ENCODE results near the gene CHRNA3. TPM values are rescaled to one million over a fixed set of nuclear protein-coding genes. Genes with fewer than 3 reads are reported as not detected.

The CHRNA3 gene
- total RNA-seq, 4 donors from 2014 or later = 0.27 to 0.93 TPM; not detected in 2

DNA sequence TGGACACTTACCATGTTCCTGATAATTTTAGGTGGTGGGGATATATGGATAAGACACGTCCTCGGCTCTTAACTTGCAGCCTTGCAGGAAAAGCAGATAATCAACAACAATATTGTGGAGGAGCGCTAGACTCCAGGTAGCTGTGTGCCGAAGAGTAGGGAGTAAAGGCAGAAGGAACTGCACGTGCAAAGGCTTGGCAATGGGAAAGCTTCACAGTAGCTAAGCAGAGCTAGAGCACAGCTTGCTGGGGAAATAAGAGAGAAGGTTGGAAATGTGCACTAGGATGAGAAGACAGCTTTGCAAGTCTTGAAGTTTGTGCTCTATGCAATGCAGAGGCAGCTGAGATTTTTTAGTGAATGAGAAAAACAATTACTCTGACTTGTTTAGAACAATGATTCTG lies 68.2 kb downstream of the CHRNA3 start:
- Histone ChIP-seq H3K36me3 (peaks cover 17 to 27% of the 10 kb centered on the region in 2 donors), H3K27ac (no peak overlapping the region), H3K4me3 (replicated peaks in 1 of 3) (no peak overlapping the region), H3K9me3 (no peaks in the 10 kb centered on the region), H3K4me1 (no peaks in the 10 kb centered on the region), H3K27me3 (no peaks in the 10 kb centered on the region)
- no peak for DNase-seq
- TF ChIP-seq, protein P1, sequence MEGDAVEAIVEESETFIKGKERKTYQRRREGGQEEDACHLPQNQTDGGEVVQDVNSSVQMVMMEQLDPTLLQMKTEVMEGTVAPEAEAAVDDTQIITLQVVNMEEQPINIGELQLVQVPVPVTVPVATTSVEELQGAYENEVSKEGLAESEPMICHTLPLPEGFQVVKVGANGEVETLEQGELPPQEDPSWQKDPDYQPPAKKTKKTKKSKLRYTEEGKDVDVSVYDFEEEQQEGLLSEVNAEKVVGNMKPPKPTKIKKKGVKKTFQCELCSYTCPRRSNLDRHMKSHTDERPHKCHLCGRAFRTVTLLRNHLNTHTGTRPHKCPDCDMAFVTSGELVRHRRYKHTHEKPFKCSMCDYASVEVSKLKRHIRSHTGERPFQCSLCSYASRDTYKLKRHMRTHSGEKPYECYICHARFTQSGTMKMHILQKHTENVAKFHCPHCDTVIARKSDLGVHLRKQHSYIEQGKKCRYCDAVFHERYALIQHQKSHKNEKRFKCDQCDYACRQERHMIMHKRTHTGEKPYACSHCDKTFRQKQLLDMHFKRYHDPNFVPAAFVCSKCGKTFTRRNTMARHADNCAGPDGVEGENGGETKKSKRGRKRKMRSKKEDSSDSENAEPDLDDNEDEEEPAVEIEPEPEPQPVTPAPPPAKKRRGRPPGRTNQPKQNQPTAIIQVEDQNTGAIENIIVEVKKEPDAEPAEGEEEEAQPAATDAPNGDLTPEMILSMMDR (IDR thresholded peaks at IDR 0.05) = no peak
- no peak for TF ChIP-seq POLR2A (IDR thresholded peaks at IDR 0.05)
- 65 to 76% methylated on average over 5 of the region's 5 CpGs for WGBS, 2 donors
- intact Hi-C loops (cut with DNase I) = no loop called here

DNA sequence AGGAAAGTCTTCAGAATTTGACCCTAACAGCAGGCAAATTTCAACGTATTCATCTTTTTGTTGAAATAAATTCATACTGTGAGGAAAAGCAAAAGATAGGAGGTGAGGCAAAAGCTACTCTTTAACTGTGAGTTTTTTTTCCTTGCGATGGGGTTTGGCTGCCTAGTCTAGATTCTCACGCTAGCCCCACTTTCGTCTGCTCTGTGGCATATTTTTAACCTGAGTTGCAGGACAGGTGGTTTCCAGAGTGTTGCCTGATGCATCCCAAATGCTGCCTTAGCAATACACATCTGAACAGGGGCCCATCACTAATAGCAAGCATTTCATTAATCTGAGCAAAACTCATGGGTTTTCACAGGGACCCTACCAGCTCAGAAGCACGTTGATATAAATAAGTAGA lies 68.9 kb downstream of the CHRNA3 start:
- H3K4me1 ChIP-seq = no peaks in the 10 kb centered on the region
- no peak for TF ChIP-seq POLR2A (IDR thresholded peaks at IDR 0.05)
- TF ChIP-seq, protein P1 (IDR thresholded peaks at IDR 0.05) = no peak
- H3K4me3 ChIP-seq (replicated peaks in 1 of 3) = no peak overlapping the region
- no peak for DNase-seq
- peaks cover 24 to 34% of the 10 kb centered on the region in 2 donors for H3K36me3 ChIP-seq
- no peaks in the 10 kb centered on the region for H3K27me3 ChIP-seq
- H3K27ac ChIP-seq = no peak overlapping the region
- H3K9me3 ChIP-seq = no peaks in the 10 kb centered on the region
- intact Hi-C loops (cut with DNase I) = no loop called here
- 86 to 90% methylated on average over 5 of the region's 5 CpGs for WGBS, 2 donors

DNA sequence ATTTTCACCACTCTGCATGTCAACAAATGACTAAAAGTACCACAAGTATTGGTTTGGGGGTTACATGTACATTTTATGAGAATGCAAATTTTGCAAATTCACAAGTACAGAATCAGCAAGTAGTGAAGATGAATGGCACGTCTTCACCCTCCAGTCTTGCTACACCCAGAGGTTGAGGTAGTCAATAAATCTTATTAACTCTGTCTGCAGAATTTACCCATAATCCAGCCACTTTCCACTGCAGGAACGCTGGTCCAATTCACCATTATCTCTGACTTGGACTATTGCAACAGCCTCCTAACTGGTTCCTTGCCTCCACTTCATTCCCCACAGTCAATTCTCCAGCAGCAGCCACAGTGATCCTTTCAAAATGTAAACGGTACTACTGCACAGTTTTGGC lies 70.0 kb downstream of the CHRNA3 start:
- Histone ChIP-seq H3K9me3 (no peaks in the 10 kb centered on the region), H3K4me1 (no peaks in the 10 kb centered on the region), H3K27me3 (no peaks in the 10 kb centered on the region), H3K4me3 (replicated peaks in 1 of 3) (no peak overlapping the region), H3K27ac (no peak overlapping the region), H3K36me3 (peaks cover 34 to 44% of the 10 kb centered on the region in 2 donors)
- WGBS, 2 donors = 80 to 87% methylated on average over 3 of the region's 3 CpGs
- intact Hi-C loops (cut with DNase I) = no loop called here
- TF ChIP-seq, protein P1 (IDR thresholded peaks at IDR 0.05) = no peak
- no peak for TF ChIP-seq POLR2A (IDR thresholded peaks at IDR 0.05)
- no peak for DNase-seq

DNA sequence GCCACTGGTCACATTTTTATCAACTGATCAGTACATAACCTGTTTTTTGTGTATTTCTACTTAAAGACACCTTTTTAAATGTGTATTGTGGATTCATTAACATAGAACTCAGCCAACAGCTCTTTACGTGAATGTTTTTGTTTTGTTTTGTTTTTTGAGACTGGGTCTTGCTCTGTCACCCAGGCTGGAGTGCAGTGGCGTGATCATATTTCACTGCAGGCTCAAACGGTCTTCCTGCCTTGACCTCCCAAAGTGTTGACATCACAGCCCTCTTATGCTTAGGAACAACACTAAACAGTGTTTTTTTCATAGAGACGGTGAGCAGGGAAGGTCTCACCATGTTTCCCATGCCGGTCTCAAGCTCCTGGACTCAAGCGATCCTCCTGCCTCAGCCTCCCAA lies 70.6 kb downstream of the CHRNA3 start:
- no peaks in the 10 kb centered on the region for H3K27me3 ChIP-seq
- H3K4me3 ChIP-seq (replicated peaks in 1 of 3) = no peak overlapping the region
- no peak for TF ChIP-seq POLR2A (IDR thresholded peaks at IDR 0.05)
- TF ChIP-seq, protein P1 (IDR thresholded peaks at IDR 0.05) = no peak
- no peaks in the 10 kb centered on the region for H3K4me1 ChIP-seq
- intact Hi-C loops (cut with DNase I) = no loop called here
- DNase-seq = no peak
- no peaks in the 10 kb centered on the region for H3K9me3 ChIP-seq
- peaks cover 40 to 51% of the 10 kb centered on the region in 2 donors for H3K36me3 ChIP-seq
- no peak overlapping the region for H3K27ac ChIP-seq
- WGBS, 2 donors = 81 to 85% methylated on average over 6 of the region's 6 CpGs

Small RNAs within 50 kb of the gene (small RNA-seq; reads per million reads assigned to genes)
- gene AC067863.2 = not detected

Other genes with a start within 250 kb of the CHRNA3 start
- 10 to 100 TPM; 40.7 to 71.5 (median 51.0) TPM for gene IREB2, start 182.8 kb downstream of the CHRNA3 start, total RNA-seq
- 10 to 100 TPM in 1 of 4 donors, 1 to 10 TPM in 3; 7.0 to 15.0 (median 9.1) TPM for gene HYKK, start 113.4 kb downstream of the CHRNA3 start, total RNA-seq
- gene PSMA4, start 80.6 kb downstream of the CHRNA3 start, total RNA-seq = 100 to 1,000 TPM; 123 to 185 (median 149) TPM
- under 1 TPM in 1 of 4 donors, not detected in 3; 0.33 TPM for gene CHRNA5, start 55.5 kb downstream of the CHRNA3 start, total RNA-seq
- not detected for gene CHRNB4, start 20.2 kb upstream of the CHRNA3 start, total RNA-seq
- 1 to 10 TPM in 3 of 4 donors, under 1 TPM in 1; 0.68 to 2.5 (median 1.8) TPM for gene ADAMTS7, start 190.5 kb upstream of the CHRNA3 start, total RNA-seq